ENCODE results near the gene FAM171A1. TPM values are rescaled to one million over a fixed set of nuclear protein-coding genes. Genes with fewer than 3 reads are reported as not detected.

Gene FAM171A1
- polyA plus RNA-seq, 1 donor (not counting 4 experiments of a cell fraction or from before 2014, with no cell fraction given) = 8.8 TPM

- H3K4me2 ChIP-seq (ENCODE audit: control insufficient read depth, extremely low read depth, insufficient read depth, low read depth, low read length) = no peak overlapping the region
- no peaks in the 10 kb centered on the region for H3K9me3 ChIP-seq (ENCODE audit: control insufficient read depth, low read depth, low read length)
- FAIRE-seq = no peak
- H4K20me1 ChIP-seq (ENCODE audit: control insufficient read depth, extremely low read depth, insufficient read depth, low read length) = no peaks in the 10 kb centered on the region
- no peaks in the 10 kb centered on the region for H3K27me3 ChIP-seq (ENCODE audit: control insufficient read depth, extremely low read depth, insufficient read depth, low read length)
- H2AFZ ChIP-seq (ENCODE audit: control insufficient read depth, low read length) = no peak overlapping the region
- no peaks in the 10 kb centered on the region for H3K9me1 ChIP-seq (ENCODE audit: control insufficient read depth, extremely low read depth, insufficient read depth, low read length)
- H3K79me2 ChIP-seq (ENCODE audit: control insufficient read depth, insufficient read depth, low read length) = no peaks in the 10 kb centered on the region
- no peak overlapping the region for H3K27ac ChIP-seq (ENCODE audit: control insufficient read depth, insufficient read depth, low read length)
- no peak overlapping the region for H3K4me3 ChIP-seq (ENCODE audit: control insufficient read depth in 2 of 3, extremely low read depth in 1 of 3, insufficient read depth in 2 of 3, low read depth in 1 of 3, low read length in 3 of 3)
- no peaks in the 10 kb centered on the region for H3K4me1 ChIP-seq (ENCODE audit: control insufficient read depth, extremely low read depth, insufficient read depth, low read length)
- H3K9ac ChIP-seq (ENCODE audit: control insufficient read depth, extremely low read depth, insufficient read depth, low read length) = no peak overlapping the region
- DNase-seq (ENCODE audit: low read depth, low spot score) = no peak
- dilution Hi-C loops (cut with MboI; ENCODE audit: extremely low pct_ligation_motif_present, low sequenced_read_pairs) = no loop called here
- TF ChIP-seq, protein P1, sequence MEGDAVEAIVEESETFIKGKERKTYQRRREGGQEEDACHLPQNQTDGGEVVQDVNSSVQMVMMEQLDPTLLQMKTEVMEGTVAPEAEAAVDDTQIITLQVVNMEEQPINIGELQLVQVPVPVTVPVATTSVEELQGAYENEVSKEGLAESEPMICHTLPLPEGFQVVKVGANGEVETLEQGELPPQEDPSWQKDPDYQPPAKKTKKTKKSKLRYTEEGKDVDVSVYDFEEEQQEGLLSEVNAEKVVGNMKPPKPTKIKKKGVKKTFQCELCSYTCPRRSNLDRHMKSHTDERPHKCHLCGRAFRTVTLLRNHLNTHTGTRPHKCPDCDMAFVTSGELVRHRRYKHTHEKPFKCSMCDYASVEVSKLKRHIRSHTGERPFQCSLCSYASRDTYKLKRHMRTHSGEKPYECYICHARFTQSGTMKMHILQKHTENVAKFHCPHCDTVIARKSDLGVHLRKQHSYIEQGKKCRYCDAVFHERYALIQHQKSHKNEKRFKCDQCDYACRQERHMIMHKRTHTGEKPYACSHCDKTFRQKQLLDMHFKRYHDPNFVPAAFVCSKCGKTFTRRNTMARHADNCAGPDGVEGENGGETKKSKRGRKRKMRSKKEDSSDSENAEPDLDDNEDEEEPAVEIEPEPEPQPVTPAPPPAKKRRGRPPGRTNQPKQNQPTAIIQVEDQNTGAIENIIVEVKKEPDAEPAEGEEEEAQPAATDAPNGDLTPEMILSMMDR (optimal IDR thresholded peaks at IDR 0.05 in 1 of 3, IDR thresholded peaks at IDR 0.05 in 1 of 3, conservative IDR thresholded peaks at IDR 0.05 in 1 of 3; ENCODE audit: extremely low read depth in 1 of 3, insufficient read depth in 2 of 3, low read length in 3 of 3) = no peak
- TF ChIP-seq EZH2 (IDR thresholded peaks at IDR 0.05; ENCODE audit: low read length) = no peak
- H3K36me3 ChIP-seq (ENCODE audit: control insufficient read depth in 2 of 2, extremely low read depth in 1 of 2, insufficient read depth in 2 of 2, low read length in 2 of 2) = no peaks in the 10 kb centered on the region
Measured at GRCh38 chr10:15229268-15229667, 141.8 kb downstream of the FAM171A1 start.

GRCh38 chr10:15228426-15228825 lies 142.7 kb downstream of the FAM171A1 start:
- Histone ChIP-seq H3K9me1 (ENCODE audit: control insufficient read depth, extremely low read depth, insufficient read depth, low read length) (no peaks in the 10 kb centered on the region), H3K4me1 (ENCODE audit: control insufficient read depth, extremely low read depth, insufficient read depth, low read length) (no peaks in the 10 kb centered on the region), H3K27me3 (ENCODE audit: control insufficient read depth, extremely low read depth, insufficient read depth, low read length) (no peaks in the 10 kb centered on the region), H3K9me3 (ENCODE audit: control insufficient read depth, low read depth, low read length) (no peaks in the 10 kb centered on the region), H4K20me1 (ENCODE audit: control insufficient read depth, extremely low read depth, insufficient read depth, low read length) (no peaks in the 10 kb centered on the region), H3K36me3 (ENCODE audit: control insufficient read depth in 2 of 2, extremely low read depth in 1 of 2, insufficient read depth in 2 of 2, low read length in 2 of 2) (peaks cover 0 to 2% of the 10 kb centered on the region in 2 experiments), H3K27ac (ENCODE audit: control insufficient read depth, insufficient read depth, low read length) (no peak overlapping the region), H3K9ac (ENCODE audit: control insufficient read depth, extremely low read depth, insufficient read depth, low read length) (no peak overlapping the region), H3K4me3 (ENCODE audit: control insufficient read depth in 2 of 3, extremely low read depth in 1 of 3, insufficient read depth in 2 of 3, low read depth in 1 of 3, low read length in 3 of 3) (no peak overlapping the region), H3K79me2 (ENCODE audit: control insufficient read depth, insufficient read depth, low read length) (no peaks in the 10 kb centered on the region), H3K4me2 (ENCODE audit: control insufficient read depth, extremely low read depth, insufficient read depth, low read depth, low read length) (no peak overlapping the region), H2AFZ (ENCODE audit: control insufficient read depth, low read length) (no peak overlapping the region)
- DNase-seq (ENCODE audit: low read depth, low spot score) (no peak), FAIRE-seq (no peak)
- dilution Hi-C loops (cut with MboI; ENCODE audit: extremely low pct_ligation_motif_present, low sequenced_read_pairs) = no loop called here
- TF ChIP-seq, protein P1 (optimal IDR thresholded peaks at IDR 0.05 in 1 of 3, IDR thresholded peaks at IDR 0.05 in 1 of 3, conservative IDR thresholded peaks at IDR 0.05 in 1 of 3; ENCODE audit: extremely low read depth in 1 of 3, insufficient read depth in 2 of 3, low read length in 3 of 3) = no peak
- no peak for TF ChIP-seq EZH2 (IDR thresholded peaks at IDR 0.05; ENCODE audit: low read length)
